Heart left ventricle (tissue), 16 donors: ENCODE measurements around the gene NAA16. TPM values are rescaled to one million over a fixed set of nuclear protein-coding genes. Genes with fewer than 3 reads are reported as not detected.
"Not testable (repeated sequence)": the region's sequence is repeated elsewhere in the genome, so short reads cannot be mapped to it uniquely, and the experiment has no call there.

Source experiments
- ATAC-seq, 4 donors: fragments of 200-7000 bp; cut with Tn5 transposase; one replicate each; pipeline ENCODE4 v1.9.1; 2020 to 2022; ENCODE audit warnings: moderate library complexity in 4 of 4, mild to moderate bottlenecking in 3 of 4, moderate number of reproducible peaks in 1 of 4
- DNase-seq, 5 donors: peaks; one replicate each; pipeline ENCODE4 v3.0.0-alpha.2; 2020
- H3K27ac ChIP-seq, 12 donors: fragments of 200-600 bp; sonication (generic) in 4 of 12; one replicate each; pipeline versions ENCODE4 v1.5.0 to v1.8.0; 2016 to 2022; ENCODE audit warnings: mild to moderate bottlenecking in 2 of 12
- H3K27me3 ChIP-seq, 9 donors: fragments of 200-600 bp; sonication (generic) in 2 of 9; one replicate each; pipeline versions ENCODE4 v1.5.1 to v1.8.0; 2016 to 2022; ENCODE audit warnings: mild to moderate bottlenecking in 3 of 9
- H3K36me3 ChIP-seq, 9 donors: fragments of 200-600 bp; sonication (generic) in 2 of 9; one replicate each; pipeline versions ENCODE4 v1.5.0 to v1.8.0; 2018 to 2022; ENCODE audit warnings: mild to moderate bottlenecking in 2 of 9
- H3K4me1 ChIP-seq, 12 donors: fragments of 200-600 bp; sonication (generic) in 4 of 12; one replicate each; pipeline versions ENCODE4 v1.5.0 to v1.8.0; 2016 to 2022; ENCODE audit warnings: mild to moderate bottlenecking in 3 of 12
- H3K4me3 ChIP-seq, 12 donors: fragments of 200-600 bp; sonication (generic) in 4 of 12; one replicate each; pipeline versions ENCODE4 v1.5.0 to v1.8.0; 2017 to 2022; ENCODE audit warnings: mild to moderate bottlenecking in 9 of 12, moderate library complexity in 4 of 12
- H3K9me3 ChIP-seq, 12 donors: fragments of 200-600 bp; sonication (generic) in 4 of 12; one replicate each; pipeline versions ENCODE4 v1.5.0 to v1.8.0; 2016 to 2022; ENCODE audit warnings: mild to moderate bottlenecking in 1 of 12
- CTCF ChIP-seq, 12 donors: fragments of 200-600 bp; sonication (generic) in 4 of 12; IDR thresholded peaks; one replicate each; pipeline versions ENCODE4 v1.5.0 to v1.8.0; 2018 to 2022; ENCODE audit warnings: antibody characterized with exemption in 12 of 12, mild to moderate bottlenecking in 5 of 12
- POLR2A ChIP-seq, 2 donors: fragments of 450-650 bp; IDR thresholded peaks; one replicate each; pipeline ENCODE4 v1.6.1; 2017; ENCODE audit warnings: antibody characterized with exemption in 2 of 2, mild to moderate bottlenecking in 2 of 2, moderate library complexity in 2 of 2
- WGBS, 4 donors: extraction: QIAGEN DNeasy Blood & Tissue Kit in 2 of 4; methylation state at CpG; one replicate each; pipeline versions ENCODE4 v1.1.5 to v1.1.7; 2013 to 2018; 5-methylcytosine and 5-hydroxymethylcytosine counted together
- intact Hi-C, 10 donors: fragments of 100-400 bp; cut with DNase I; formaldehyde crosslinking; loops; one replicate each; pipeline versions ENCODE4 v1.11.1 to v1.14.2; 2022
- polyA plus RNA-seq, 2 donors: library from polyadenylated mRNA; stranded (reverse); fragments of 200-250 nt; gene quantifications; one replicate each; pipeline ENCODE4 v1.2.3, GENCODE V29; 2013
- total RNA-seq, 9 donors: library from RNA; depleted of rRNA in 2 of 9; stranded (reverse); fragments of >200 nt in 2 of 9; fragmentation: NEBNext Ultra II Directional in 3 of 9; extraction: Animal tissue kit (Norgen Biotek cat#: 25700) in 3 of 9; gene quantifications; one replicate each; pipeline versions ENCODE4 v1.1.0 to v1.2.4, GENCODE V29; 2016 to 2023
- donor health status: ischemic (EF 13 %, LVEDD 7.1; RV severe dilation, severe dysfunction).
- donor health status: healthy with polysubstance abuse.
- donor health status: DM: no; HTN: yes; CAD: no.
- donor health status: DM: no; HTN: no; CAD: no.
- donor health status: ischemic (EF 25% LVEDD 6.9; RV normal size, moderate dysfunction).
- donor health status: ischemic (EF 25% LVEDD 5.7; RV mildly dilated, moderate dysfunction).
- donor health status: healthy.
- donor health status: DM: yes; HTN: yes; CAD: no.
- donor health status: ischemic (EF 35%, LVEDD 5.7; RV mildly dilated, moderate dysfunction).
- donor health status: nonischemic (EF 11% LVEDD 7.7; RV severe dilation, severe dysfunction).
- donor health status: DM: yes; HTN: yes; CAD: no.
- donor health status: PGD.
- donor health status: ischemic (EF 29% LVEDD 5.4; RV normal size, mild dysfunction).
- donor health status: nonischemic (EF 23%, LVEDD 6.1; RV moderate dilation, normal function).

The NAA16 gene
- total and polyA plus RNA-seq, 11 donors = 3.6 to 10.7 (median 7.3) TPM

DNA sequence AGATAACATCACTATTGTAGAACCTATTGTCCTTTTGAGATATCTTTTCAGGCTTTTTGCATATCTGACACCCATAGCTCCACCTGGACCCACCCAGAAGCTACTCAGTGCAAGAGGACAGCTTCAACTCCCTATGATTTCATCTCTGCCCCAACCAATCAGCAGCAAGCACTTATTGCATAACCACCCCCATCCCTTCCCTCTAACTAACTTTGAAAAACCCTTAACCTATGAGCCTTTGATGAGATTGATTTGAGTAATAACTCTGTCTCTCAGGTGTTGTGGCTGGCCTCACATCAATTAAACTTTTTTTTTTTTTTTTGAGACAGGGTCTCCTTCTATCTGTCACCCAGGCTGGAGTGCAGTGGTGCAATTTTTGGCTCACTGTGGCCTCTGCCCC lies 34.2 kb upstream of the NAA16 start:
- ATAC-seq (no peak), DNase-seq (no peak)
- TF ChIP-seq POLR2A (IDR thresholded peaks at IDR 0.05) (no peak), CTCF (IDR thresholded peaks at IDR 0.05) (no peak)
- H3K27me3 ChIP-seq = no peaks in the 10 kb centered on the region
- no peak overlapping the region for H3K27ac ChIP-seq
- no peaks in the 10 kb centered on the region for H3K4me1 ChIP-seq
- H3K4me3 ChIP-seq = no peak overlapping the region
- H3K36me3 ChIP-seq = no peaks in the 10 kb centered on the region
- no peaks in the 10 kb centered on the region for H3K9me3 ChIP-seq
- intact Hi-C loops = no loop called here

DNA sequence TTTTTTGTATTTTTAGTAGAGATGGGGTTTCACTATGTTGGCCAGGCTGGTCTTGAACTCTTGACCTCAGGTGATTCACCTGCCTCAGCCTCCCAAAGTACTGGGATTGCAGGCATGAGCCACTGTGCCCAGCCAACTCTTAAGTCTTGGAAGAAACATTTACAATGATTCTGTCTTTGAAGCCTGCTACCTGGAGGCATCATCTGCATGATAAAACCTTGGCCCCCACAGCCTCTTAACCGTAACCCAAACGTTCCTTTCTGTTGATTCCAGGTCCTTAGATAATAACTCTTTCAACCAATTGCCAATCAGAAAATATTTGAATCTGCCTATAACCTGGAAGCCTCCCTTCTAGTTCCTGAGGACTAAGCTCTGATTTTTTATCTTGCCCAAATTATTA lies 31.9 kb upstream of the NAA16 start:
- ATAC-seq = not testable (repeated sequence)

DNA sequence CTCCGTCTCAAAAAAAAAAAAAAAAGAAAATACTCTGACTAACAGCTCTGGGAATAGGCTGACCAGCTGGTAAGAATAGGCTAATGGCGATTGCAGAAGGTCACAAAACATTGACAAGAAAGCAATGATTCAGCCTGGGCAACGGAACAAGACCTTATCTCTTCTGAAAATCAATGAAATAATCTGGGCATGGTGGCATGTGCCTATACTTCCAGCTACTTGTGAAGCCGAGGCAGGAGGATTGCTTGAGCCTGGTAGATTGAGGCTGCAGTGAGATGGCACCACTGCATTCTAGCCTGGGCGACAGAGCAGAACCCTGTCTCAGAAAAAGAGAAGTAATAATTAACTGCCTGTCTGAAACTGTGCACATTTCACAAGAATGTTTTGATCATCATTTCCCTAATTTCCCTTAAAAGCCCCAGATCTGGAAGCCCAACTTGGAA lies 28.9 kb upstream of the NAA16 start:
- intact Hi-C loops = no loop called here
- 81 to 90% (median 86%) methylated on average over 5 of the region's 5 CpGs for WGBS, 4 donors

More for the DNA sequence above, 31.9 kb upstream of the NAA16 start:
- H3K9me3 ChIP-seq, H3K36me3 ChIP-seq, intact Hi-C loops, H3K27me3 ChIP-seq, H3K27ac ChIP-seq, H3K4me1 ChIP-seq, H3K4me3 ChIP-seq, DNase-seq: not testable (repeated sequence)
- 52 to 58% (median 57%) methylated on average over 2 of the region's 2 CpGs for WGBS, 4 donors

DNA sequence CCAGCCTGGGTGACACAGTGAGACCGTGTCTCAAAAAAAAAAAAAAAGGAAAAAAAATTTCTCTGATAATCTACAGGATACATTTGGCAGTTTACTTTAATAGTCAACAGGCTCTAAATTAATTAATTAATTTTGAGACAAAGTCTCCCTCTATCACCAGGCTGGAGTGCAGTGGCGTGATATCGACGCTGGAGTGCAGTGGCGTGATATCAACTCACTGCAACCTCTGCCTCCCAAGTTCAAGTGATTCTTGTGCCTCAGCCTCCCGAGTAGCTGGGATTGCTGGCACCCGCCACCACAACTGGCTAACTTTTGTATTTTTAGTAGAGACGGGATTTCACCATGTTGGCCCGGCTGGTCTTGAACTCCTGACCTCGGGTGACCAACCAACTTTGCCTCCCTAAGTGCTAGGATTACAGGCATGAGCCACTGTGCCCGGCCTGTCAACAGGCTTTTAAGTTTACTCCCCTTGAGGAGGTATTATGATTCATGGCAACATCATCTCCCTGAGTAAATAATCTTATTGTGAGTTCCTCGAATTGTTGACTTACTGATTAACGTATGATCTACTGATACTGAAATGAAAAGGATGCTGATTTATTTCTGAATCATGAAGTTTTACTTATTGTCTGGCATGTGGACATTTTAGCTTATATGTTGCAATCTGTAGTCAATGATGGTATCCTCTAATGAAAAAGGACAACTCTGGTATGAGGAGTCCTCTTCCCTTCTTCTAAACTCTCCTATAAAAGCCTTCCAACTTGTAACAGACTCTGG lies 26.4 kb upstream of the NAA16 start:
- Histone ChIP-seq H3K36me3 (no peaks in the 10 kb centered on the region), H3K4me1 (no peaks in the 10 kb centered on the region), H3K27me3 (no peaks in the 10 kb centered on the region), H3K9me3 (no peaks in the 10 kb centered on the region), H3K4me3 (no peak overlapping the region), H3K27ac (no peak overlapping the region)
- WGBS, 4 donors = 89 to 94% (median 92%) methylated on average over 13 of the region's 13 CpGs
- ATAC-seq (no peak), DNase-seq (no peak)
- TF ChIP-seq POLR2A (IDR thresholded peaks at IDR 0.05) (no peak), CTCF (IDR thresholded peaks at IDR 0.05) (no peak)
- intact Hi-C loops = no loop called here

More for the DNA sequence above, 28.9 kb upstream of the NAA16 start:
- Histone ChIP-seq H3K27ac (no peak overlapping the region), H3K4me3 (no peak overlapping the region), H3K27me3 (no peaks in the 10 kb centered on the region), H3K4me1 (no peaks in the 10 kb centered on the region), H3K36me3 (no peaks in the 10 kb centered on the region), H3K9me3 (no peaks in the 10 kb centered on the region)
- no peak for ATAC-seq
- DNase-seq = no peak
- TF ChIP-seq CTCF (IDR thresholded peaks at IDR 0.05) (no peak), POLR2A (IDR thresholded peaks at IDR 0.05) (no peak)

DNA sequence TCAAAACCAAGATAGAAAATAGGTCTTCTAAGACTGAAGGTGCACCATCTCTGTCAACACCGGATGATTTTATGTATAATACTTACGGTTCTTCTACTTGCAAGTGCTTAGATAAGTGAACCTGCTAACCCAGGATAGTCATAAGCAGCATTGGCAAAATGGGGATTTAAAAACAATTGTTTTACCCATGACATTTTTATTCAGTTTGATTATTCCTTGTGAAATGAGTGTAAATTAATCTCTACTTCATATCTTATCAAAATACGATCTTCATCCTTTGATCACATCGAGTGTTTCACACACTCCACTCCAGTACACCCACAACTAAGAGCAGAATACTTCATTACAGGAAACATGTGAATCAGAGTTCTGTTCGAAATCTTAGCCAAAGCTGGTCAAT lies 24.7 kb upstream of the NAA16 start:
- intact Hi-C loops = no loop called here
- WGBS, 4 donors = 87 to 89% (median 89%) methylated on average over 5 of the region's 5 CpGs
- no peak for ATAC-seq
- H3K27me3 ChIP-seq = no peaks in the 10 kb centered on the region
- H3K9me3 ChIP-seq = peaks cover 0 to under 1% (median 0%) of the 10 kb centered on the region in 12 donors
- no peak overlapping the region for H3K27ac ChIP-seq
- H3K4me3 ChIP-seq = no peak overlapping the region
- H3K4me1 ChIP-seq = no peaks in the 10 kb centered on the region
- DNase-seq = no peak
- no peak for TF ChIP-seq POLR2A (IDR thresholded peaks at IDR 0.05)
- TF ChIP-seq CTCF (IDR thresholded peaks at IDR 0.05) = no peak
- no peaks in the 10 kb centered on the region for H3K36me3 ChIP-seq
